ENCODE measurements around the gene ARHGAP18. TPM values are rescaled to one million over a fixed set of nuclear protein-coding genes. Genes with fewer than 3 reads are reported as not detected.

ARHGAP18 gene
- total and polyA plus RNA-seq, 2 of the 13 experiments (the other 11 are each of a cell fraction or from before 2014, with no cell fraction given), result 58.2 to 115 TPM

DNA sequence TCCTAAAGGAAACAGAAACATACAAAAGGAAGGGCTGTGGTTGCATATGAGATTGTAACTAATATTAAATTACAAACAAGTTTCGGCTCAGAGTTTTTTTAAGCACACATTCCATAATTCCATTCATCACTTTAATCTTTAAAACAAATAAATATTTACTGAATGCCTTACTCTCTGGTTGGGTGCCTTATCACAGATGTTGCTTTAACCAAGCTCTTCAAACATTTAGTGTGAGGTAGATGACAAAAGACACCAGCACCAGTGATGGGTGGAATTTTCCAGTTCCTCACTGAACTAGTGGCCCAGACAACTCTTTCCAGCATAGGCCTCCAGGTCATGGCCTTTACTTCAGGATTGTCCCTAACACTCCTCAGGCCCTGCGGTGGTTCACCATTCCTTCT lies 58.7 kb downstream of the ARHGAP18 start (continued):
- TF ChIP-seq, protein P1, sequence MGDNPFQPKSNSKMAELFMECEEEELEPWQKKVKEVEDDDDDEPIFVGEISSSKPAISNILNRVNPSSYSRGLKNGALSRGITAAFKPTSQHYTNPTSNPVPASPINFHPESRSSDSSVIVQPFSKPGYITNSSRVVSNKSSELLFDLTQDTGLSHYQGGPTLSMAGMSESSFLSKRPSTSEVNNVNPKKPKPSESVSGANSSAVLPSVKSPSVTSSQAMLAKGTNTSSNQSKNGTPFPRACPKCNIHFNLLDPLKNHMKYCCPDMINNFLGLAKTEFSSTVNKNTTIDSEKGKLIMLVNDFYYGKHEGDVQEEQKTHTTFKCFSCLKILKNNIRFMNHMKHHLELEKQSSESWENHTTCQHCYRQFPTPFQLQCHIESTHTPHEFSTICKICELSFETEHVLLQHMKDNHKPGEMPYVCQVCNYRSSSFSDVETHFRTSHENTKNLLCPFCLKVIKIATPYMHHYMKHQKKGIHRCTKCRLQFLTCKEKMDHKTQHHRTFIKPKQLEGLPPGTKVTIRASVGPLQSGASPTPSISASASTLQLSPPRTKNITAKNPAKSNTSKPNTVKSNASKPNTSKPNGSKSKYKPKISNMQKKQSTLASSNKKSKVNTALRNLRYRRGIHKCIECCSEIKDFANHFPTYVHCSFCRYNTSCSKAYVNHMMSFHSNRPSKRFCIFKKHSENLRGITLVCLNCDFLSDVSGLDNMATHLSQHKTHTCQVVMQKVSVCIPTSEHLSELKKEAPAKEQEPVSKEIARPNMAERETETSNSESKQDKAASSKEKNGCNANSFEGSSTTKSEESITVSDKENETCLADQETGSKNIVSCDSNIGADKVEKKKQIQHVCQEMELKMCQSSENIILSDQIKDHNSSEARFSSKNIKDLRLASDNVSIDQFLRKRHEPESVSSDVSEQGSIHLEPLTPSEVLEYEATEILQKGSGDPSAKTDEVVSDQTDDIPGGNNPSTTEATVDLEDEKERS (CRISPR knock-in tag; IDR thresholded peaks at IDR 0.05), result peak; percentile 29; the same call in 1 of the 2 replicates
- TF ChIP-seq ZNF441 (CRISPR knock-in tag; IDR thresholded peaks at IDR 0.05; ENCODE audit: borderline replicate concordance) (no peak), KDM4B (CRISPR knock-in tag; IDR thresholded peaks at IDR 0.05) (no peak), ZNF589 (CRISPR knock-in tag; conservative IDR thresholded peaks at IDR 0.05) (no peak), SIX4 (CRISPR knock-in tag; IDR thresholded peaks at IDR 0.05) (peak; percentile 67; the same call in 1 of the 2 replicates), ZFX (CRISPR knock-in tag; IDR thresholded peaks at IDR 0.05; ENCODE audit: low read depth) (peak; percentile 72), ZNF101 (CRISPR knock-in tag; IDR thresholded peaks at IDR 0.05; ENCODE audit: borderline replicate concordance, low read depth) (no peak), ZNF329 (CRISPR knock-in tag; IDR thresholded peaks at IDR 0.05; ENCODE audit: low read depth) (no peak), KDM1A (CRISPR knock-in tag; IDR thresholded peaks at IDR 0.05) (no peak), NPAS2 (CRISPR knock-in tag; IDR thresholded peaks at IDR 0.05; ENCODE audit: borderline replicate concordance) (no peak), ZNF678 (CRISPR knock-in tag; IDR thresholded peaks at IDR 0.05) (no peak), ZSCAN22 (CRISPR knock-in tag; IDR thresholded peaks at IDR 0.05) (no peak), HMG20A (CRISPR knock-in tag; IDR thresholded peaks at IDR 0.05; ENCODE audit: borderline replicate concordance) (peak; percentile 64; the same call in 1 of the 2 replicates), TOPORS (CRISPR knock-in tag; IDR thresholded peaks at IDR 0.05) (no peak), SALL1 (CRISPR knock-in tag; IDR thresholded peaks at IDR 0.05) (peak; percentile 60), HOXA3 (CRISPR knock-in tag; IDR thresholded peaks at IDR 0.05) (no peak), CBX5 (CRISPR knock-in tag; IDR thresholded peaks at IDR 0.05; ENCODE audit: borderline replicate concordance) (no peak), RXRA (CRISPR knock-in tag; IDR thresholded peaks at IDR 0.05) (no peak; the same call in 1 of the 2 replicates), ZNF670 (CRISPR knock-in tag; IDR thresholded peaks at IDR 0.05; ENCODE audit: borderline replicate concordance) (no peak)
- TF ChIP-seq, protein P2, sequence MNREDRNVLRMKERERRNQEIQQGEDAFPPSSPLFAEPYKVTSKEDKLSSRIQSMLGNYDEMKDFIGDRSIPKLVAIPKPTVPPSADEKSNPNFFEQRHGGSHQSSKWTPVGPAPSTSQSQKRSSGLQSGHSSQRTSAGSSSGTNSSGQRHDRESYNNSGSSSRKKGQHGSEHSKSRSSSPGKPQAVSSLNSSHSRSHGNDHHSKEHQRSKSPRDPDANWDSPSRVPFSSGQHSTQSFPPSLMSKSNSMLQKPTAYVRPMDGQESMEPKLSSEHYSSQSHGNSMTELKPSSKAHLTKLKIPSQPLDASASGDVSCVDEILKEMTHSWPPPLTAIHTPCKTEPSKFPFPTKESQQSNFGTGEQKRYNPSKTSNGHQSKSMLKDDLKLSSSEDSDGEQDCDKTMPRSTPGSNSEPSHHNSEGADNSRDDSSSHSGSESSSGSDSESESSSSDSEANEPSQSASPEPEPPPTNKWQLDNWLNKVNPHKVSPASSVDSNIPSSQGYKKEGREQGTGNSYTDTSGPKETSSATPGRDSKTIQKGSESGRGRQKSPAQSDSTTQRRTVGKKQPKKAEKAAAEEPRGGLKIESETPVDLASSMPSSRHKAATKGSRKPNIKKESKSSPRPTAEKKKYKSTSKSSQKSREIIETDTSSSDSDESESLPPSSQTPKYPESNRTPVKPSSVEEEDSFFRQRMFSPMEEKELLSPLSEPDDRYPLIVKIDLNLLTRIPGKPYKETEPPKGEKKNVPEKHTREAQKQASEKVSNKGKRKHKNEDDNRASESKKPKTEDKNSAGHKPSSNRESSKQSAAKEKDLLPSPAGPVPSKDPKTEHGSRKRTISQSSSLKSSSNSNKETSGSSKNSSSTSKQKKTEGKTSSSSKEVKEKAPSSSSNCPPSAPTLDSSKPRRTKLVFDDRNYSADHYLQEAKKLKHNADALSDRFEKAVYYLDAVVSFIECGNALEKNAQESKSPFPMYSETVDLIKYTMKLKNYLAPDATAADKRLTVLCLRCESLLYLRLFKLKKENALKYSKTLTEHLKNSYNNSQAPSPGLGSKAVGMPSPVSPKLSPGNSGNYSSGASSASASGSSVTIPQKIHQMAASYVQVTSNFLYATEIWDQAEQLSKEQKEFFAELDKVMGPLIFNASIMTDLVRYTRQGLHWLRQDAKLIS (CRISPR knock-in tag; IDR thresholded peaks at IDR 0.05), result no peak
- TF ChIP-seq, protein P3, sequence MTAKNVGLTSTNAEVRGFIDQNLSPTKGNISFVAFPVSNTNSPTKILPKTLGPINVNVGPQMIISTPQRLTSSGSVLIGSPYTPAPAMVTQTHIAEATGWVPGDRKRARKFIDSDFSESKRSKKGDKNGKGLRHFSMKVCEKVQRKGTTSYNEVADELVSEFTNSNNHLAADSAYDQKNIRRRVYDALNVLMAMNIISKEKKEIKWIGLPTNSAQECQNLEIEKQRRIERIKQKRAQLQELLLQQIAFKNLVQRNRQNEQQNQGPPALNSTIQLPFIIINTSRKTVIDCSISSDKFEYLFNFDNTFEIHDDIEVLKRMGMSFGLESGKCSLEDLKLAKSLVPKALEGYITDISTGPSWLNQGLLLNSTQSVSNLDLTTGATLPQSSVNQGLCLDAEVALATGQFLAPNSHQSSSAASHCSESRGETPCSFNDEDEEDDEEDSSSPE (CRISPR knock-in tag; IDR thresholded peaks at IDR 0.05), result 0 out of 2 replicates have a peak, but pooled peaks have one; percentile 17
- TF ChIP-seq, protein P4, sequence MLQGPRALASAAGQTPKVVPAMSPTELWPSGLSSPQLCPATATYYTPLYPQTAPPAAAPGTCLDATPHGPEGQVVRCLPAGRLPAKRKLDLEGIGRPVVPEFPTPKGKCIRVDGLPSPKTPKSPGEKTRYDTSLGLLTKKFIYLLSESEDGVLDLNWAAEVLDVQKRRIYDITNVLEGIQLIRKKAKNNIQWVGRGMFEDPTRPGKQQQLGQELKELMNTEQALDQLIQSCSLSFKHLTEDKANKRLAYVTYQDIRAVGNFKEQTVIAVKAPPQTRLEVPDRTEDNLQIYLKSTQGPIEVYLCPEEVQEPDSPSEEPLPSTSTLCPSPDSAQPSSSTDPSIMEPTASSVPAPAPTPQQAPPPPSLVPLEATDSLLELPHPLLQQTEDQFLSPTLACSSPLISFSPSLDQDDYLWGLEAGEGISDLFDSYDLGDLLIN (CRISPR knock-in tag; IDR thresholded peaks at IDR 0.05; ENCODE audit: borderline replicate concordance), result no peak
